GM12801 (cell line): ENCODE measurements around the gene BMPR1A.

Experiments used
- CTCF ChIP-seq: IDR thresholded peaks from one replicate; pipeline ENCODE4 v1.5.1; 2011; ENCODE audit warnings: control low read depth; ENCODE audit not compliant: insufficient read length; ENCODE audit errors: extremely low read depth

BMPR1A gene

DNA sequence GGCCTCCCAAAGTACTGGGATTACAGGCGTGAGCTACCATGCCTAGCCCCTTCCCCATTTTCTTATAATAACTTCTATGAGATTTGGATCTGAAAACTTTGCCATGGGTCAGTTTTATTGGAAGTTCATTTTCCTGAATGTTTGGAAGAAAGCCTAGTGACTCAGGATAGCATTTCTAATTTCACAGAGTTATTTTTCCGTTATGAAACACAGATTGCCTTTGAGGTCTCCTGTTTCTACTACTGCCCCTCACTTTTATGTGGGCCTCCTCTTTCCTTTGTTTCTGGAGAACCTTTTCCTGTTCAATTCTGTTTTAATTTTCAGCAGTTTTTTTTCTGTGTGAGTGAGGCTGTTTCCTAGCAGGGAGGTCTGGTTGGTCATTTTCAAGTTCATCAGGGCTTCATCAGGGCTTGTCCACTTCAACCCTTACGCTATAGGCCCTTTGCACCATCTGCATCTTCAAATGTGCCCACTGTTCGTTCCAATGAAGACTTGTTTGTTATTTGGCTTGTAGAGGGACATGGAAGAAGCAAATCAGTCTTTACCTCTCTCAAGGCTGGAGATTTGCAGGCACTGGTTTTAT lies 58.7 kb downstream of the BMPR1A start:
- no peak for TF ChIP-seq CTCF

DNA sequence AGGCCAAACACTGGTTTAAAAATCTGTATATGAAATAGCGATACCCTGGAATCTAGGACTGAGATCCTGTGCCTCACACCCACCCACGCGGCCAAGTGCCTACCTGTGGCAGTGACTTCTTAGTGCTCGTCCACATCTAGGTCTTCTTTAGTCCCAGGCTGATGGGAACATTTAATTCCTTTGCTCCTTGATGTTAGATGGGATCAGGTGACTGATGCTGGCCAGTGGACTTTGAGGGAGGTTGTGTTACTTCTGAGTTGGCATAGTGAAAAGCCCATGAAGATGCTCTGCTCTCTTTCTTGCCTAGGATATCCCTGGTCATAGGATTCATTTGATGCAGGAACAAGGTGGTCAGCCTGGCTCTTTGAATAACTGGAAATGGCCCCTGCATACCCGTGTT lies 59.2 kb downstream of the BMPR1A start:
- TF ChIP-seq CTCF: no peak

GRCh38 chr10:86817246-86817645 lies 60.8 kb downstream of the BMPR1A start:
- TF ChIP-seq CTCF: no peak

- TF ChIP-seq CTCF: no peak
Measured at GRCh38 chr10:86819567-86819966, 63.1 kb downstream of the BMPR1A start.

GRCh38 chr10:86820509-86820908 lies 64.1 kb downstream of the BMPR1A start:
- no peak for TF ChIP-seq CTCF

DNA sequence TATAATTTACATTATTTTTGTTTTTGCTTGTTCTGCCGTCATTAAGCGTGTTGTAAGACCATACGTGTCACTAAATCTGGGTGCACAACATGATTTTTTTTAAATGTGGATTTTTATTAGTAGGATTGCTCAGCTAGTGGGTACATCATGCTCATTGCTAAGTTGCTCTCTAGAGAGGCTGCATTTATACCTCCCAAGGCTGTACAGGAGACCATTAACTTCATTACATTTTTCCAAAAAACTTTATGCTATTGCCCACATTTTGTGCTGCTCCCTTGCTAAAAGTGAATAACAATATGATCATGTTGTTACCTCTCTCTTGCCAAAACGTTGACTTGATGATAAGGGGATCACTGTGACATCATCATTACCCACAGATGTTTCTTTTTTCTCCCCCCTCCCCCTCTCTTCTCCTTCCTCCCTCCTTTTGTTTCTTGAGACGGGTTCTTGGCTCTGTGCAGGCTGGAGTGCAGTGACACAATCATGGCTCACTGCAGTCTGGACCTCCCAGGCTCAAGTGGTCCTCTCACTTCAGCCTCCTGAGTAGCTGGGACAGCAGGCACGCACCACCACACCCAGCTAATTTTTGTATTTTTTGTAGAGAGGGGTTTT lies 65.1 kb downstream of the BMPR1A start:
- TF ChIP-seq CTCF: no peak

DNA sequence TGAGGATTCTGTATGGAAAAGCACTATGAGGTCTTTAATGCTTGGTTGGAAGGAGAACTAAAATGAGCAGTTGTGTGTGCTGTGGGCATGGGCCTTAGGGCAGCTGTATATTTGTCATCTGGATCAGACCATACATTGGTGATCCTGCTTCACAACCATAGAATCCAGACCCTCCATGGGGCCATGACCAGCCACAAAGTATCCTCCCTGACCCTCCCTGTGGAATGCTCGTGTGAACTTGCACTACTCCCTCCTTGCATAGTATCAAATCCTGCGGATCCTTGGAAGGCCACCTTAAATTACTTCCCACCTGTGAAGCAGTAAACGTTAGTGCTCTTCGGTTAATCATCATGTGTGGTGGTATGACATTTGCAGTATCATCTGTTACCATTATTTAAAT lies 67.1 kb downstream of the BMPR1A start:
- TF ChIP-seq CTCF: no peak
